ENCODE measurements around the gene AKTIP. TPM values are rescaled to one million over a fixed set of nuclear protein-coding genes. Genes with fewer than 3 reads are reported as not detected.
"Not testable (repeated sequence)": the region's sequence is repeated elsewhere in the genome, so short reads cannot be mapped to it uniquely, and the experiment has no call there.

Gene AKTIP
- total RNA-seq, 3 donors from 2014 or later: 28.1 to 54.4 (median 37.6) TPM

GRCh38 chr16:53541326-53541725, 38.3 kb upstream of the AKTIP start:
- Histone ChIP-seq H3K9me3 (no peaks in the 10 kb centered on the region), H3K4me3 (no peak overlapping the region), H3K36me3 (ENCODE audit: low read depth) (no peaks in the 10 kb centered on the region), H3K4me1 (ENCODE audit: low read depth) (no peaks in the 10 kb centered on the region)
- intact Hi-C loops (cut with DNase I, micrococcal nuclease): no loop called here
- TF ChIP-seq CTCF (IDR thresholded peaks at IDR 0.05): no peak
- ATAC-seq (no peak), DNase-seq (no peak)

GRCh38 chr16:53539759-53540718, 37.0 kb upstream of the AKTIP start:
- H3K9me3 ChIP-seq; ATAC-seq; H3K4me1 ChIP-seq (ENCODE audit: low read depth); DNase-seq; intact Hi-C loops (cut with DNase I, micrococcal nuclease); H3K36me3 ChIP-seq (ENCODE audit: low read depth); H3K4me3 ChIP-seq: not testable (repeated sequence)

- ATAC-seq; H3K4me1 ChIP-seq (ENCODE audit: low read depth); H3K9me3 ChIP-seq; DNase-seq; intact Hi-C loops (cut with DNase I, micrococcal nuclease); H3K4me3 ChIP-seq; H3K36me3 ChIP-seq (ENCODE audit: low read depth): not testable (repeated sequence)
Observed at GRCh38 chr16:53539346-53539745, 36.3 kb upstream of the AKTIP start.

- no peak for DNase-seq
- intact Hi-C loops (cut with DNase I, micrococcal nuclease): no loop called here
Observed at GRCh38 chr16:53537626-53538025, 34.6 kb upstream of the AKTIP start.

GRCh38 chr16:53534206-53534605, 31.2 kb upstream of the AKTIP start:
- H3K36me3 ChIP-seq (ENCODE audit: low read depth): no peaks in the 10 kb centered on the region

More at GRCh38 chr16:53537626-53538025, 34.6 kb upstream of the AKTIP start:
- no peak for TF ChIP-seq CTCF (IDR thresholded peaks at IDR 0.05)
- no peak for ATAC-seq
- no peaks in the 10 kb centered on the region for H3K4me1 ChIP-seq (ENCODE audit: low read depth)
- H3K36me3 ChIP-seq (ENCODE audit: low read depth): no peaks in the 10 kb centered on the region
- H3K4me3 ChIP-seq: no peak overlapping the region
- no peaks in the 10 kb centered on the region for H3K9me3 ChIP-seq

GRCh38 chr16:53530741-53531140, 27.7 kb upstream of the AKTIP start:
- intact Hi-C loops (cut with DNase I, micrococcal nuclease): no loop called here
- no peaks in the 10 kb centered on the region for H3K4me1 ChIP-seq (ENCODE audit: low read depth)

More at GRCh38 chr16:53534206-53534605, 31.2 kb upstream of the AKTIP start:
- no peak for TF ChIP-seq CTCF (IDR thresholded peaks at IDR 0.05)
- no peak for ATAC-seq
- H3K4me1 ChIP-seq (ENCODE audit: low read depth): no peaks in the 10 kb centered on the region
- no peak overlapping the region for H3K4me3 ChIP-seq
- intact Hi-C loops (cut with DNase I, micrococcal nuclease): no loop called here
- DNase-seq: no peak
- H3K9me3 ChIP-seq: no peaks in the 10 kb centered on the region

More at GRCh38 chr16:53530741-53531140, 27.7 kb upstream of the AKTIP start:
- ATAC-seq (no peak), DNase-seq (no peak)
- no peaks in the 10 kb centered on the region for H3K36me3 ChIP-seq (ENCODE audit: low read depth)
- TF ChIP-seq CTCF (IDR thresholded peaks at IDR 0.05): no peak
- H3K9me3 ChIP-seq: no peaks in the 10 kb centered on the region
- H3K4me3 ChIP-seq: no peak overlapping the region
